ENCODE measurements around the gene PLEKHG4B.
"Not testable (repeated sequence)": the region's sequence is repeated elsewhere in the genome, so short reads cannot be mapped to it uniquely, and the experiment has no call there.

The PLEKHG4B gene

DNA sequence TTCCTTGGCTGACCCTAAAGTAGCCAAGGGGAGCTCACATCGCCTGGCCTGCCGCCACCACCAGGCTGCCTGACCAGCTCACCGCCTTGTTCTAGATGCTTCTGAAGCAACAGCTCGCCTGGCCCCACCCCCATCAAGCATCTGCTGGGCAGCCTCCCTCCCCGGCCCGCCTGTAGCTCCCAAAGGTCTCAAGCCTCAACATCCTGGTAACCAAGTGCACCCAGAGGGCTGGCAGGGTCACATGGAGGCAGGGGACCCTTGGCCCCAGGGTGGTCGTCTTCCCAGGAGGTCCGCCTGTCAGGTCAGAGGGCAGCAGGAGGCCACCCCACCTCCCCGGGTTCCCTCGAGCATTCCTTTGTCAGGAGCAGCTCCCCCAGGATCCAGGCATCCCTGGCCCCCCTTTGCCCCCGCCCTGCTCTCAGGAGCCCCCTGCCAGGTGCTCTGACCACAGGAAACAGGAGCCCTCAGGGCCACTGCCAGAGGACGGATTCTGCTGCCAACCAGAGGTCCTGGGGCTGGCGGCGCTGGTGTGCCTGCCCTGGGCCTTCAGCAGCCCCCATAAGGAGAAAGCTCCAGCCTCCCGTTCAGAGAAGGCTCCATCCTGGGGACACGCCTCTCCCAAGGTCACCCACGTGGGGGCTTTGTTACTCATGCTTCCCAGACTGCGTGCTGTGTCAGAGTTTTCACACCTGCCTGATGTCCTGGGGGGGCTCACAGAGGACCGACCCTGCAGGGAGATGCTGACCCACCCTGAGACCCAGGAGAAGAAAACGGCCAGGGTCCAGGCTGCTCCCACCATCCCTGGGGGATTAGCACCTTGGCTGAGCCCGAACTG lies 95.9 kb downstream of the PLEKHG4B start:
- no peak for DNase-seq (ENCODE audit: low read depth)

DNA sequence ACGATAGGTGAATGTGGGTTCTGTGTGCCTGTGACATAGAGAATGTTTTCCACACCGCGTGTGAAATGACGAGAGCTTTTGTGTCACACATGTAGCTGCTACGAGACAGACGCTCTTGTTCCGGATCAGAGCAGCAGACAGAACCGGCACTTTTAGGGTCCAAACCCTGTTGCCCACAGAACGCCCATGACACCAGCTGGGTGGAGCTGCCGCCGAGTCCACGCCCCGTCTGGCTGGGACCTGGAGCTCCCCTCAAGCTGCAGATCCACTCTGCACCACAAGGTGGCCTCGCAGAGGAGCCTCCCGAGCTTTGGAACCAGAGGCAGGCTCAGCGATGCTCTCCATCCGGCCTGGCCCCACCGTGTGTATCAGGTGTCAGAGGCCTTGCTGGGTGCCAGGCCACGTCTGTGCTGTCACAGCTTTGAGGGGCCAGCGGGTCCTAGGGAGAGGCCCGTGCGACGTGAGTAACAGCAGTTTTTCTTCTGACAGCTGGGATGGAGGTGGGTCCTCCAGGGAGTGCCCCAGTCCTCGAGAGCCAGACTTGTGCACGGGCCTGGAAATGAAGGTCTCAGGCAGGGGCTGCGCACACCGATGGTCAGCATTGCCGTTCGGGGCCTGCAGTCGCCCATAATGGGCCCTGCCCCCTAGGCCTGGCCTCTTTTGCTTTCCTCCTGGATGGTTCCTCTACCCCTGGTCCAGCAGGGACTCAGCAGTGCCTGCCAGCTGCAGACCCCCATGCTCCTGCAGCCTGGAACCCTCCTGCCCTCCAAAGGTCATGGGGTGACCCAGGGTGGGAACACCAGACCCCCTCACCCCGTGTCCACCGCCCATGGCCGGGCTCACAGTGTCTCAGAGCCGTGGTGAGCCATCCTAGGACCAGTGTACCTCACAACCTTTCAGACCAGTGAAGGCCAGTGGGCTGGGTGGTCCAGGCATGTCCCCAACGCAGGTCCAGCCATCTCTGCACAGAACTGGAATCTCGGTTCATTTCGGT lies 96.8 kb downstream of the PLEKHG4B start:
- peak; percentile 79 for DNase-seq (ENCODE audit: low read depth)

DNA sequence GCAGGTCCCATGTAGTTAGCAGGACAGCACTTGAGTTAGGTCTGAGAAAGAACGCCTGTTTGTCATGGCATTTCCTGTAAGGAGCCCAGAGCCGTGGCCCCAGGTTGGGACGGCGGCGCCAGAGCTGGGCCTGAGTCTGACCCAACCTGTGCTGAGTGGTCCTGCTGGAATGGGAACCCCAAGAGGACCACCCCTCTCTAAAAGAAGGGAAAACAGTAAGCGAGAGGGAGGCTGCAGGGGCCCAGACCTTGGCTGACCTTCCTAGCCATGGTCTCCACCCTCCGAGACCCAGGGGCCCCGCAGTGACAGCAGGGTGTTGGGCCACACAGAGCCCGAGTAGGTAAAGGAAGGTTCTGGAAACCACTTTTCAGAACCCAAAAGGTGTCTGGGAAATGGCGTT lies 97.5 kb downstream of the PLEKHG4B start:
- DNase-seq (ENCODE audit: low read depth): no peak

DNA sequence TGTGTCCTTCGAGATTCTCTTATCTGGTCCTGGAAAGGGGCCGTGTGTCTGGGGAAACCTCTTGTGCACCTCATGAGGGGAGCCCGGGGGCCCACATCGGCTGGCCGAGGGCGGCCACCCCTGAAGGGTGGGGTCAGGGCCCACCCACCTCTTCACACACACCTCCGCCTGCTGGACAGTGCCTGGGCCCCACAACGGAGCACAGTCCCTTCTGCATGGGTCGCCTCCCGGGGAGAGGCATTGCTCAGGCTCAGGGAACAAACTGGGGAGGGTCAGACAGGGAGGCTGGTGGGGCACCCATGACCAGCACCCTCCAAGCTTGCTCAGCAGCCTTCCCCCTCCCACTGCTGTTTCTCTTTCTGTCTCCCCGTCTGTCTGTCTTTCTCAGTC lies 98.0 kb downstream of the PLEKHG4B start:
- DNase-seq (ENCODE audit: low read depth): no peak

DNA sequence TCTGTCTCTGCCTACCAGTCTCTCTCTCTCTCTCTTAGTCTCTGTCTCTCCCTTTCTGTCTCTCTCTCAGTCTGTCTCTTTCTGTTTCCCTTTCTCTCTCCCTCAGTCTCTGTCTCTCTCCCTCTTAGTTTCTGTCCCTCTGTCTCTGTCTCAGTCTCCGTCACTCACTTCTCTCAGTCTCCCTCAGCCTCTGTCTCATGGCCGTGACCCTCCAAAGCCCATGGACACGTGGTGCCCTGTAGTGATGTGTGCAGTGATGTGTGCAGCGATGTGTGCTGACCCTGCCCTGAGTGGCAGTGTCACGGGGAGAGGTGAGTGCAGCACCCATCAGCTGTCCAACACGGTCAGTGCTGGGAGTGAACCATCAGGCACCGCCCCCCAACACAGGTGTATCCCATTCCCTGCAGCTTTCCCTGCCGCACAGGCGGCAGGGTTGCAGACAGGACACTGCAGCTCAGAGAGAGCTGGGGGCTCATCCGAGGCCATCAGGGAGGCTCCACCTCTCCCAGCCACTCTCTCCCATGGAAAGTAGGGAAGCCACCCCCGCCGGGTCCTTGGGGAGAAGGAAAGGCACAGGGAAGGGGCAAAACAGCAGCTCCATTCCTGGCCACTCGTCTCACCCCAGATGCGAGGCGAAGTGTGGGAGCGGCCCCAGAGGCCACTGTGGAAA lies 98.5 kb downstream of the PLEKHG4B start:
- DNase-seq (ENCODE audit: low read depth): no peak

DNA sequence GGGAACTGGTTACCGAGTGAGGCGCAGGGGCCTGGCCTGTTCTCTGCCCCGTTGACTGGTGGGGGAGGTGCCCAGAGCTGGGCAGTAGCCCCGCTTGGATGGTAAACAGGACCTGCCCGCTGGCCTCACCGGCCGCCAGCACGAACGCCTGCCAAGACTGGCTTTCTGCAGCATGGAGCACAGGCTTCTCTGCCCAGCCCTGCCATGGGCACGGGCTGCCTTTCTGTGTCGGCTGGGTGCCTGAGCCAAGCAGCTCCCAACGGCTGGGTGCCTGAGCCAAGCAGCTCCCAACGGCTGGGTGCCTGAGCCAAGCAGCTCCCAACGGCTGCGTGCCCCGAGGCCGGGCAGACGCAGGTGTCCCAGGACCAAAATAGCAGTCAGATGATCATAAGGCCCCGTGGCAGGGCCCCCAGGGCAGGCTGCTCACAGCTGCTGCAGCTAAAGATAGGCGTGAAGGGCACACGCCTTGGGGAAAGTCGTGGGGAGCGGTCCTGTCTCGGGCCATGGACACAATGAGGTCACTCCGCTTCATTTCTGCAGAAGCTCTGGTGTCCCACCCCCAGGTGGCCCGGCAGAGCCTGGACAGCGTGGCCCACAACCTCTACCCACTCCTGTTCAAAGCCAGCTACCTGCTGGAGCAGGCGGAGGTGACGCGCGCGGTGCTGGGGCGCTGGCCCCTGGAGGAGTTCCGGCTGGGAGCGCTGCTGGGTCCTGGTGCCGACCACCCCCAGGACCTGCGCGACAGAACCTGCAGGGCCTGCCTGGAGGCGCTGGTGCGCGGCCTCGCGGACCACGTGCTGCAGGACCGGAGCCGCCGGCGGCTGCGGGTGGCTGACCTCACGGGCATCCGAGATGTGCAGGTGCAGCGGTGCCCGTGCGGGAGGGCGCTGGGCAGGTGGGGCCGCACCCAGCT lies 99.3 kb downstream of the PLEKHG4B start, which contains the start of gene LRRC14B:
TSS of gene LRRC14B (plus strand) at position 460 of the 913 bp plus-strand sequence. CDS start at position 504, 44 bp downstream.
- DNase-seq (ENCODE audit: low read depth): no peak

DNA sequence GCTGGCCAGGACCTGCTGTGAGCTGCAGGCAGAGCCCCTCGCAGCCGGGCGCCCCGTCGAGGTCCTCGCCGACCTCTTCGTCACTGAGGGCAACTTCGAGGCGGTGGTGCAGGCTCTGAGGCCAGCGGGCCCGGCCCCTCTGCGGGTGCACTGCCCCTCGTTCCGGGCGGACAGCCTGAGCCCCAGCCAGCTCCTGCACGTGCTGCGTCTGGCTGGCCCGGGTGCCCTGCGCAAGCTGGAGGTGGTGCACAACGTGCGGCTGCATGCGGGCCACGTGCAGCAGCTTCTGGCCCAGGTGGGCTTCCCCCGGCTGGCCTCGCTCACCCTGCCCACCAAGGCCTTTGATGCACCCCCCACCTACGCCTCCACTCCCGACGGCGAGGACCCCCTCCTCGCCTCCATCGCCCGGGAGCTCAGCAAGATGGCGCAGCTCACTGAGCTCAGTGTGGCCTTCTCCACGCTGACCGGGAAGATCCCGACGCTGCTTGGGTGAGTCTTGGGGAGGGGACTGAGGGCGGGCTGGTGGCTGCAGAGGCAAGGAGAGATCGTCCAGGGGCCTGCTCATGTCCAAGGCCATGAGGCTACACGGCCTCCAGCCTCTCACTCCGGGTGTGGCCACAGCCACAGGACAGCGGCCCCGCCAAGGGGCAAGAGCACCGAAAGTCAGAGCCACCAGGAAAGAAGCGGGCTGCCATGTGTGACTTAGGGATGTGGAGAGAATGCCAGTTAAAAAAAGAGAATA lies 100.2 kb downstream of the PLEKHG4B start:
- no peak for DNase-seq (ENCODE audit: low read depth)

DNA sequence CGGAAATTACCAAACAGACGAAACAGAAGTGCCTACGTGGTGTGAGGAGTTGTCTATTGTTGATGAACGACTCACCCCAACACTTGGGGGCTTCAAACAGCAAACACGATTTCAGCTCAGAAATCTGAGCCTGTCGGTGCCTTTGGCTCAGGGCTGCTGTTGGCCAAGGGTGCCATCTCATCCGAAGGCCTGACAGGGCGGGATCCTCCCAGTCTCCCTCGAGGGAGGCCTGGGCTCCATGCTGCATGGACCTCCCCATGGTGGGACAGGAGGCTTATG lies 100.7 kb downstream of the PLEKHG4B start:
- DNase-seq (ENCODE audit: low read depth): no peak

DNA sequence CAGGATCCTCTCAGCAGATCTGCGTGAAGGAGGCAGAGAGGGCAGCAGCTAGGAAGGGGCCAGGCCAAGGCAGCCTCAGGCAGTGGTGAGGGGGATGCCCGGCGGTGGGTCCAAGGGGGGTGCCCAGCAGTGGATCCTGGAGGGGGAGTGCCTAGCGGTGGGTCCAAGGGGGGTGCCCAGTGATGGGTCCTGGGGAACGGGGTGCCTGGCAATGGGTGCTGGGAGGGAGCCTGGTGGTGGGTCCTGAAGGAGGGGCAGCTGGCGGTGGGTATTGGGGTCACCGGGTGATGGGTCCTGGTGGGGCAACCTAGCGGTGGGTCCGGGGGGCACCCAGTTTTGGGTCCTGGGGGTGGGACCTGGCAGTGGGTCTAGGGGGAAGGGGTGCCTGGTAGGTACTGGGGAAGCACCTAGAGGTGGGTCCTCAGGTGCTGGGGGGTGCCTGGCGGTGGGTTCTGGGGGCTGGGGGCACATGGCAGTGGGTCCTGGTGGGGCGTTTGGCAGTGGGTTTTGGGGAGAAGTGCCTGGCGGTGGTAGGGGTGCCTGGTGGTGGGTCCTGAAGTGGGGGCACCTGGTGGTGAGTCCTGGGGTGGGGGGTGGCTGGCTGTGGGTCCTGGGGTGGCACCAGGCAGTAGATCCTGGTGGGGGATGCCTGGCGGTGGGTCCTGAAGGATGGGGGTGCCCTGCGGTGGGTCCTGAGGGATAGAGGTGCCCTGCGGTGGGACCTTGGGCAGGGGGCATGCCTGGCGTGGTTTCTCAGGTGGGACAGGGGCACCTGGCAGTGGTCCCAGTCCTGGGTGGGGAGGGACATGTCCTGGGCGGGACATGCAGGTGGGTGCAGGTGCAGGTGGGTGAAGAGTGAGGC lies 101.2 kb downstream of the PLEKHG4B start:
- no peak for DNase-seq (ENCODE audit: low read depth)

DNA sequence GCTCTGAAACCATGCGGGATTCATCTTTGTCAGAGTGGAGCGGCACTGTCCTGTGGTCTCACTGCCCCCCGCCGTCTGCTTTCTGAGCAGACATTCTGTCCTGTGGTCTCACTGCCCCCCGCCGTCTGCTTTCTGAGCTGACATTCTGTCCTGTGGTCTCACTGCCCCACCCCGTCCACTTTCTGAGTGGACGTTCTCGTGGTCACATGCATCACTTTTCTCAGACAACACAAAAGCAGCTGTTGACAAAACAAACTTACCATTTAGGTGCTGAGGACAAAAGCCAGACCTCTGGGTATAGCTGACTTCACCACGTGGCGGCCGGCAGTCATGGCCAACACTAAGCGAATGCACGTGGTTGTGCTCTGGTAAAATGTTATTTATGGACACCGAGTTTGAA lies 102.1 kb downstream of the PLEKHG4B start:
- DNase-seq (ENCODE audit: low read depth): no peak

DNA sequence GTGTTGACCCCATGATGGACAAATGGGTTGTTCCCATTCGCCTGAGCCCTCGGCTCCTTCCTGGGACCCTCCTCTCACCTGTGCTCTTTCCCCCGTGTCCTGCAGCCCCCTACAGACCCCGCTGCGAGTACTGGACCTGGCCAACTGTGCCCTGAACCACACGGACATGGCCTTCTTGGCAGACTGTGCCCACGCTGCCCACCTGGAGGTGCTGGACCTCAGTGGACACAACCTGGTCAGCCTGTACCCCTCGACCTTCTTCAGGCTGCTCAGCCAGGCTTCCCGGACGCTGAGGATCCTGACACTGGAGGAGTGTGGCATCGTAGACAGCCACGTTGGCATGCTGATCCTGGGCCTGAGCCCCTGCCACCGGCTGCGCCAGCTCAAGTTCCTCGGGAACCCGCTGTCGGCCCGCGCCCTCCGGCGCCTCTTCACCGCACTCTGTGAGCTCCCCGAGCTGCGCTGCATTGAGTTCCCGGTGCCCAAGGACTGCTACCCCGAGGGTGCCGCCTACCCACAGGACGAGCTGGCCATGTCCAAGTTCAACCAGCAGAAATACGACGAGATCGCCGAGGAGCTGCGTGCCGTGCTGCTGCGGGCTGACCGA lies 102.7 kb downstream of the PLEKHG4B start:
- no peak for DNase-seq (ENCODE audit: low read depth)

DNA sequence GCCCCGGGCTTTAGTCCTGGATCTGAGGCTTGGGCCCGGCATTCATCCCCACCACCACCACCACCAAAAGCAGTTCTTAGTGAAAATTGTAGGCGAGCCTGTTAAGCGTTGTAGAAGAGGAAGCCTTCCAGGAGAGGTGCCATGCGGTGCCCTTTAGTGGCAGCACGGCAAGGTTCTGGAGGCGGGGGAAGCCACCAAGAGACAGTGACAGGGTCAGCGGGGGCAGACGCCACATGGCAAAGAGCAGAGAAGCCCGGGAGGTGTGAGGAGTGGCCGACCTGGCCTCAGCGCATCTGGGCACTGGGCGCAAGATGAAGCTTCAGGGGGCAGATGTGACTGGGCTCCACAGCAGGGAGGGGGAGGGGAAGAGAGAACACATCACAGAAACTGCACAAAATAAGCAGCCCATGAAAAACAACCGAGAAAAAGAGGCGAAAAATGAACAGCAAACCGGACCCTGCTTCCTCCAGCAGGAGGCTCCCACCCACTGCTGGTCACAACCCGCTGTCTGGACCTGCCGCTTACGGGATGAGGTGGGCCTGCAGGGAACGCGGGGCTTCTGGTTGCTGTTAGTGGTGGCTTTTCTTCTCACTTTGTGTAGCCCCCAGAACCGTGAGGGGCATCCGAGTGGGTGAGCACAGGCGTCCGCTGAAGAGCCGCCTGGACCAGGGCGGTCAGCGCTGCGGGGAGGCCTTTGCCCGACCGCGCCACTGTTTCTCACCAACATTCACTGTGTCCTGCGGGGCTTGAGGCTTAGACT lies 103.6 kb downstream of the PLEKHG4B start:
- no peak for DNase-seq (ENCODE audit: low read depth)

DNA sequence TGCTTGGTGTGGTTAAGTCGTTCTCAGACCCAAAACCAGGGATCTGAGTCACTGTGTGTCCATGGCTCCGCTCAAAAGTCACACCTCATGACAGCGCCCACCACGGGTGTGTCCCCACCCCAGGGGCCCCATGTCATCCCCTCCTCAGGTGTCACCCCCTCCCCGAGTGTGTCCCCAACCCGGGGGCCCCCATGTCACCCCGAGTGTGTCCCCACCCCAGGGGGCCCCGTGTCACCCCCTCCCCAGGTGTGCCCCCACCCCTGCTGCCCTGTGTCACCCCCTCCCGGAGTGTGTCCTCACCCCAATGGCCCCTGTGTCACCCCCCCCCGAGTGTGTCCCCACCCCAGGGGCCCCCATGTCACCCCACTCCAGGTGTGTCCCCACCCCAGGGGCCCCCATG lies 104.4 kb downstream of the PLEKHG4B start:
- DNase-seq (ENCODE audit: low read depth): no peak

DNA sequence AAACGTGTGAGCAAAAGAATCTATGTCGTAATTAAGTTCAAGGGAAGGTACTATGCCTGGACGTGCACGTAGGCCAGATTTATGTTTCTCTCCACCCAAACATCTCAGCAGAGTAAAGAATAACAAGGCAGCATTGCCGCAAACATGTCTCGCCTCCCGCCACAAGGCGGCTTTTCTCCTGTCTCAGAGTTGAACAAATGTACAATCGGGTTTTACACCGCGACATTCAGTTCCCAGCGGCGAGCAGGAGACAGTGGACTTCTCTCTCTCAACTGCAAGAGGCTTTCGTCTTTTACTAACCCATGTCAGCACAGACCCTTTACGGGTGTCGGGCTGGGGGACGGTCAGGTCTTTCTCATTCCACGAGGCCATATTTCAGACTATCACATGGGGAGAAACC lies 105.1 kb downstream of the PLEKHG4B start:
- not testable (repeated sequence) for DNase-seq (ENCODE audit: low read depth)

DNA sequence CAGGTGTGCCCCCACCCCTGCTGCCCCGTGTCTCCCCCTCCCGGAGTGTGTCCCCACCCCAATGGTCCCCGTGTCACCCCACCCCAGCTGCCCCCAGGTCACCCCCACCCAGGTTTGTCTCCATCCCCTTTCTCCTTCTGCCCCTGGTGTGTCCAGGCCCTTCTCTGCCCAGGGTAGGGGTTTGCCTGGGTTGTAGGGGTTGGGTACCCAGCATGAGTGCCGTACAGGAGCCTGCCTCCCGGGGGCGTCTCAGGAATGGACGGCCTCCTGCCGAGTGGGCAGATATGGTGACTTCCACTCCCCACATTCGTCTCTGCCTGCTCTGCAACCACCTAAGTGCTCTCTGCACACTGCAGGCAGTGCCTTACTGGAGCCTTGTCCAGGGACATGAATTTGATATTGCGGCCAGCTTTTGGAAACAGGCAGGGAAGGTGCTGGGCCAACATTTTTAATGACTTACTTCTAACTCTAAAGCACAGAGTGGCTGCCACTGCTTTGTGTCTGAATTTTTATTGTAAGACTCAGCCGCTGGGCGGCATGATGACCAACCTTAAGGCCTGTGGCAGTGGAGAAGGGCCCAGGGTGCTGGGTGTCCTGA lies 106.0 kb downstream of the PLEKHG4B start:
- no peak for DNase-seq (ENCODE audit: low read depth)

DNA sequence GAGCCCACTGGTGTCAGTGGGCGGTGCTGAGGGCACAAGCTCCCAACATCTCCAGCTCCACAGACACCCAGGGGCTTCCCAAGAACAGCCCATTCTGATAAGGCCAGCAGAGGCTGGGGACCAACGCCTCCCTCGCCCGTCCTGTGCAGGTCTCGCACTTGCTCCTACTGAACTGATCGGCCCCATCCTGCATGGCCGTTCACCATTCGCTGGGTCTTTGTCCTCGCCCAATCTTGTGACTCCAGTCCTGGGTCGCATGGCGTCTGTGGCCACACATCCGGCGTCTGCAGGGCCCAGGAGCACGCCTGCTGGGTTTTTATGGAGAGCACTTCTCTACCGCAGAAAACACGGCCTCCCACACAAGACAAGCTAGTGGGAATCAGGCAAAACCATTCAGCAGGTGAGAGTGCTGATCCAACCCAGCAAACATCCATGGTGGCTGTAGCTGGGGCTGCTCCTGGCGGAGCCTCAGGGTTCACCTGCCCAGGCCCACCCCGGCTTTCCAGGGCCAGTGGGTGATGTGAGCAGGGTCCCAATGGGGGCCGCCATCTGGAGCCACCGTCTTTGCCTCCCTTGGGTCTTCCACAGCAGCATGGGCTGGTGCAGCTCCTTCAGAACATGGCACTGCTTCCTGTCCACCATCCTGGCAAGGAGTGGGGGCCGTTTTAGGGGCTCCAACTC lies 106.7 kb downstream of the PLEKHG4B start:
- DNase-seq (ENCODE audit: low read depth): no peak

DNA sequence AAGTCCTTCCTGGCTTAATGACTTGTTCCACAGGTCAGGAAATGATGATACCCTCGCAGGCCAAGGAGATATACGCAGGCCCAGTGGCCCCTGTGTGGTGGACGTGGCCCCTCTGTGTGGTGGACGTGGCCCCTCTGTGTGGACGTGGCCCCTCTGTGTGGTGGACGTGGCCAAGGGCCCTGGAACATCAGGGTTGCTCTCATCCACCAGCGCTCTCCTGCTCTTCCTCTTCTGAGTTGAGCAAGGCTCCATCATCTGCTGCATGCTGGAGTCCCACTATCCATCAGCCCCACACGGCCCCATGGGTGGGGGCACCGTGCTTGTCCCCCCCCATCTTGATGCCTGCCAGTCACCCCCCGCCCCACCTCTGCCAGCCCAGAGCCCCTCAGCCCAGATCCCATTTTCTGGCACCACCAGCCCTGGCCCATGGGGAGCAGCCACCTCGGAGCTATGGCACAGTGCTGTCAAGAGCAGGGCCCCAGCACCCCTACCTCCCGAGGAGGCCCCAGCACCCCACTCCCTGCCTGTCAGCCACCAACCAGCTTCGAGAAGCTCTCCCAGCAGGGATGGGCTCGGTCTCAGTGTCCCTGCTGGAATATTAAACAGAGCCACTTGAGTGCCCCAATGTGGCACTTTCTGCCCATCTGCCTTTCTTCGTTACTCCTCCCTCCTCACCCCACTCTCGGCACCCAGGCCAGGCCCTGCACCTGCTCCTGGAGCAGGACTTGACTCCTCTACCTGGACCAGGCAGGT lies 107.4 kb downstream of the PLEKHG4B start:
- no peak for DNase-seq (ENCODE audit: low read depth)

All from T follicular helper cell (primary cell).